CD14-positive monocyte (primary cell): ENCODE data around the gene IL33. TPM values are rescaled to one million over a fixed set of nuclear protein-coding genes. Genes with fewer than 3 reads are reported as not detected.

Source experiments
- DNase-seq, 3 donors: peaks; one replicate each; pipeline ENCODE4 v3.0.0-alpha.2; 2011 to 2022
- H2AFZ ChIP-seq: 2 replicates; pipeline ENCODE4 v1.6.0; 2012; ENCODE audit warnings: mild to moderate bottlenecking, low read depth, low read length, inconsistent platforms; ENCODE audit not compliant: insufficient read depth, poor library complexity, severe bottlenecking
- H3K27ac ChIP-seq, 2 donors: 1 replicate in 1 of 2; 2 replicates in 1 of 2; pipeline ENCODE4 v1.5.1; 2012 to 2013; ENCODE audit warnings: low read length in 2 of 2, control low read depth in 1 of 2, inconsistent platforms in 1 of 2, low read depth in 1 of 2, mild to moderate bottlenecking in 1 of 2
- H3K27me3 ChIP-seq, 2 donors: one replicate each; pipeline versions ENCODE4 v1.6.0 to v1.6.1; 2011 to 2013; ENCODE audit warnings: low read length in 2 of 2; ENCODE audit not compliant: control insufficient read depth in 2 of 2, insufficient read depth in 2 of 2
- H3K36me3 ChIP-seq, 2 donors: replicated peaks in 1 of 2; 1 replicate in 1 of 2; 2 replicates in 1 of 2; pipeline versions ENCODE4 v1.5.1 to v1.6.1; 2012 to 2013; ENCODE audit warnings: low read length in 2 of 2, control low read depth in 1 of 2, inconsistent platforms in 1 of 2, mild to moderate bottlenecking in 1 of 2; ENCODE audit not compliant: insufficient read depth in 2 of 2, control insufficient read depth in 1 of 2
- H3K4me1 ChIP-seq, 2 donors: 1 replicate in 1 of 2; 2 replicates in 1 of 2; pipeline versions ENCODE4 v1.5.1 to v1.6.1; 2012 to 2013; ENCODE audit warnings: low read length in 2 of 2, control low read depth in 1 of 2, inconsistent platforms in 1 of 2, mild to moderate bottlenecking in 1 of 2, moderate library complexity in 1 of 2; ENCODE audit not compliant: insufficient read depth in 2 of 2, control insufficient read depth in 1 of 2
- H3K4me2 ChIP-seq: replicated peaks from 2 replicates; pipeline ENCODE3; 2012; ENCODE audit warnings: low read length, moderate library complexity, mild to moderate bottlenecking; ENCODE audit not compliant: poor library complexity, severe bottlenecking; ENCODE audit errors: extremely low read depth
- H3K4me3 ChIP-seq, 3 experiments: fragments of 200-600 bp in 1 of 3; sonication (generic) in 1 of 3; replicated peaks in 1 of 3; 1 replicate in 2 of 3; 2 replicates in 1 of 3; pipeline ENCODE4 v1.5.1; 2011 to 2013; ENCODE audit warnings: low read length in 3 of 3, mild to moderate bottlenecking in 3 of 3, control low read depth in 2 of 3, low read depth in 2 of 3, inconsistent platforms in 1 of 3, moderate library complexity in 1 of 3
- H3K79me2 ChIP-seq: 2 replicates; pipeline ENCODE4 v1.6.0; 2012; ENCODE audit warnings: mild to moderate bottlenecking, control low read depth, inconsistent platforms, low read length, moderate library complexity; ENCODE audit not compliant: insufficient read depth
- H3K9ac ChIP-seq: 2 replicates; pipeline ENCODE4 v1.6.0; 2017; ENCODE audit warnings: low read length, mild to moderate bottlenecking; ENCODE audit not compliant: insufficient read depth, poor library complexity, severe bottlenecking
- H3K9me3 ChIP-seq, 2 donors: replicated peaks in 1 of 2; 1 replicate in 1 of 2; 2 replicates in 1 of 2; pipeline versions ENCODE4 v1.5.1 to v1.6.1; 2012 to 2013; ENCODE audit warnings: low read length in 2 of 2, control low read depth in 1 of 2; ENCODE audit not compliant: control insufficient read depth in 1 of 2, insufficient read depth in 1 of 2
- H4K20me1 ChIP-seq: 2 replicates; pipeline ENCODE4 v1.6.0; 2012; ENCODE audit warnings: mild to moderate bottlenecking, low read length, control low read depth, moderate library complexity; ENCODE audit not compliant: insufficient read depth
- H3K27ac Mint-ChIP-seq, 7 donors: one replicate each; pipeline ENCODE4 v1.8.0; 2020; ENCODE audit warnings: mild to moderate bottlenecking in 7 of 7, mixed read lengths in 7 of 7, moderate library complexity in 6 of 7, inconsistent platforms in 2 of 7
- H3K27me3 Mint-ChIP-seq, 3 donors: one replicate each; pipeline ENCODE4 v1.8.0; 2021 to 2022; ENCODE audit warnings: low read depth in 3 of 3, mild to moderate bottlenecking in 3 of 3, mixed read lengths in 3 of 3, moderate library complexity in 3 of 3, inconsistent platforms in 1 of 3
- H3K36me3 Mint-ChIP-seq, 2 donors: one replicate each; pipeline ENCODE4 v1.8.0; 2020; ENCODE audit warnings: mixed read lengths in 2 of 2, inconsistent platforms in 1 of 2, mild to moderate bottlenecking in 1 of 2
- H3K4me1 Mint-ChIP-seq: one replicate; pipeline ENCODE4 v1.8.0; 2020; ENCODE audit warnings: mild to moderate bottlenecking, mixed read lengths
- H3K4me3 Mint-ChIP-seq, 2 donors: one replicate each; pipeline ENCODE4 v1.8.0; 2020; ENCODE audit warnings: mild to moderate bottlenecking in 2 of 2, mixed read lengths in 2 of 2, moderate library complexity in 1 of 2
- H3K9me3 Mint-ChIP-seq, 7 donors: one replicate each; pipeline ENCODE4 v1.8.0; 2020 to 2022; ENCODE audit warnings: mixed read lengths in 7 of 7, mild to moderate bottlenecking in 6 of 7, moderate library complexity in 6 of 7, inconsistent platforms in 2 of 7
- WGBS: methylation state at CpG from one replicate; pipeline ENCODE4 v1.1.5; 2013; ENCODE audit warnings: missing lambda C conversion rate; ENCODE audit not compliant: insufficient coverage; 5-methylcytosine and 5-hydroxymethylcytosine counted together
- intact Hi-C, 2 donors: fragments of 100-400 bp; cut with micrococcal nuclease; formaldehyde crosslinking; loops; one replicate each; pipeline versions ENCODE4 v1.15.0 to v1.15.1; 2023
- polyA plus RNA-seq, 3 donors: library from polyadenylated mRNA; depleted of rRNA in 1 of 3; unstranded in 2 of 3; stranded (reverse) in 1 of 3; fragments of 300-500 nt in 2 of 3; fragments of >200 nt in 1 of 3; fragmentation: Illumina TruSeq in 2 of 3; gene quantifications; 1 replicate in 2 of 3; 2 replicates in 1 of 3; pipeline ENCODE4 v1.2.3, GENCODE V29; 2012 to 2021
- TF ChIP-seq, protein P1 (sequence below): fragments of 200-600 bp; IDR thresholded peaks from one replicate; pipeline ENCODE4 v1.8.0; 2022; ENCODE audit warnings: antibody characterized with exemption, mild to moderate bottlenecking

The IL33 gene
- polyA plus RNA-seq, 3 donors, result not detected

DNA sequence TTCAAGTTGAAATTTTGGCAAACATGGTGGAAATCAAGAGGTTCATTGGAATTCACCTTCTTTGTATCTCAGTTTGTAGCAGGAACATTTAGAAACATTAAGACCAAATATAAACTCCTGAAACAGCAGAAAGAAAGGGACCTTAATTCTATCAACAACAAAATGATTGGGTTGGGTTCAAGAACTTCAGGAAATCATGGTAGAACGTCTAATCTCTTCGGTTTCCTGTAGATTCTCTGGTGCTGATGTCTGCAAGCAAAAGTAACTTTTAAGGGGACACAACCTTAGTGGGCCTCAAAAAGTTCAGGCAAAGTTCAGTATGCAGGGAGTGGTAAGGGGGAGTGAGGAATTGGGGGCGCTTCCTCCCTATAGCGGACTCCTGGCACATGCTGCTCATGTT is 3.4 kb downstream of the IL33 start:
- H3K4me1 Mint-ChIP-seq, result no peaks in the 10 kb centered on the region
- no CpG with 5 or more reads among the region's 4 CpGs for WGBS
- H3K36me3 Mint-ChIP-seq, result no peaks in the 10 kb centered on the region
- intact Hi-C loops, result loop anchor here in 1 of 2 donors (10.0 kb wide), 1 partner anchor 934 kb away; no protein-coding TSS in a partner anchor
- H3K27ac Mint-ChIP-seq, result no peak overlapping the region
- H3K27me3 Mint-ChIP-seq, result peaks cover 4 to 11% (median 7%) of the 10 kb centered on the region in 3 donors
- no peaks in the 10 kb centered on the region for H3K9me3 Mint-ChIP-seq
- H3K4me1 ChIP-seq, result no peaks in the 10 kb centered on the region
- H3K4me2 ChIP-seq, result no peak overlapping the region
- H3K9me3 ChIP-seq, result no peaks in the 10 kb centered on the region
- H2AFZ ChIP-seq, result no peak overlapping the region
- no peak overlapping the region for H3K27ac ChIP-seq
- H3K36me3 ChIP-seq, result no peaks in the 10 kb centered on the region
- H4K20me1 ChIP-seq, result no peaks in the 10 kb centered on the region
- H3K79me2 ChIP-seq, result no peaks in the 10 kb centered on the region
- no peak for DNase-seq
- TF ChIP-seq, protein P1, sequence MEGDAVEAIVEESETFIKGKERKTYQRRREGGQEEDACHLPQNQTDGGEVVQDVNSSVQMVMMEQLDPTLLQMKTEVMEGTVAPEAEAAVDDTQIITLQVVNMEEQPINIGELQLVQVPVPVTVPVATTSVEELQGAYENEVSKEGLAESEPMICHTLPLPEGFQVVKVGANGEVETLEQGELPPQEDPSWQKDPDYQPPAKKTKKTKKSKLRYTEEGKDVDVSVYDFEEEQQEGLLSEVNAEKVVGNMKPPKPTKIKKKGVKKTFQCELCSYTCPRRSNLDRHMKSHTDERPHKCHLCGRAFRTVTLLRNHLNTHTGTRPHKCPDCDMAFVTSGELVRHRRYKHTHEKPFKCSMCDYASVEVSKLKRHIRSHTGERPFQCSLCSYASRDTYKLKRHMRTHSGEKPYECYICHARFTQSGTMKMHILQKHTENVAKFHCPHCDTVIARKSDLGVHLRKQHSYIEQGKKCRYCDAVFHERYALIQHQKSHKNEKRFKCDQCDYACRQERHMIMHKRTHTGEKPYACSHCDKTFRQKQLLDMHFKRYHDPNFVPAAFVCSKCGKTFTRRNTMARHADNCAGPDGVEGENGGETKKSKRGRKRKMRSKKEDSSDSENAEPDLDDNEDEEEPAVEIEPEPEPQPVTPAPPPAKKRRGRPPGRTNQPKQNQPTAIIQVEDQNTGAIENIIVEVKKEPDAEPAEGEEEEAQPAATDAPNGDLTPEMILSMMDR, result no peak
- H3K9ac ChIP-seq, result no peak overlapping the region
- H3K4me3 ChIP-seq, result no peak overlapping the region
- H3K4me3 Mint-ChIP-seq, result no peak overlapping the region
- peaks cover 0 to 2% of the 10 kb centered on the region in 2 donors for H3K27me3 ChIP-seq

DNA sequence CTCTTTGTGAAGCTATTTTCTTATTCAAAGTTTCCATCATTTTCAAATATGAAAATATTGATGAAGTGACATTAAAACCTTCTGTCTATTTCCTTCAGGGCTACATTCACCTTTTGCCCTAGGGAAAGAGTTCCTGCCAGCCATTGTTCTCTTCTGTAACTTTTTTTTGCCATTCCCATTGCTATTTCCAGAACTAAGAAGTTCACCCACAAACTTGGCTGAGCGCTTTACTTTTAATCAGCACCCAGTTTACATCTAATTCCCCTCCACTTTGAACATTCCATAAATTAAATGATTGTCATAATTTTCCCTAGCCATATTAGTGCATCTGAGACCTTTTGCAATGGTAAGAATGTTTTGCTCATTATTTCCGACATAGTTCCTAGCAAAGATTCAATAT is 4.4 kb downstream of the IL33 start:
- no peaks in the 10 kb centered on the region for H3K36me3 Mint-ChIP-seq
- no peak overlapping the region for H3K4me3 Mint-ChIP-seq
- Histone ChIP-seq H3K27ac (no peak overlapping the region), H4K20me1 (no peaks in the 10 kb centered on the region), H3K4me1 (no peaks in the 10 kb centered on the region), H3K4me3 (no peak overlapping the region), H3K9ac (no peak overlapping the region), H2AFZ (no peak overlapping the region), H3K9me3 (no peaks in the 10 kb centered on the region), H3K36me3 (no peaks in the 10 kb centered on the region), H3K79me2 (no peaks in the 10 kb centered on the region), H3K27me3 (peaks cover 0 to 2% of the 10 kb centered on the region in 2 donors), H3K4me2 (no peak overlapping the region)
- no peaks in the 10 kb centered on the region for H3K4me1 Mint-ChIP-seq
- DNase-seq, result no peak
- peaks cover 5 to 11% (median 7%) of the 10 kb centered on the region in 3 donors for H3K27me3 Mint-ChIP-seq
- TF ChIP-seq, protein P1, result no peak
- intact Hi-C loops, result loop anchor here in 1 of 2 donors (10.0 kb wide), 1 partner anchor 935 kb away; no protein-coding TSS in a partner anchor
- H3K9me3 Mint-ChIP-seq, result no peaks in the 10 kb centered on the region
- WGBS, result 80% methylated on average over 1 of the region's 2 CpGs
- H3K27ac Mint-ChIP-seq, result no peak overlapping the region
